SIG-M5 treated with dmso at 0.1 percent for 504 hours (cell line): ENCODE data around the gene UBXN11.

Experiments
- DNase-seq: peaks from one replicate; lab custom pipeline; 2025; ENCODE audit not compliant: unreplicated experiment; lab: John Stamatoyannopoulos, UW

The UBXN11 gene

DNA sequence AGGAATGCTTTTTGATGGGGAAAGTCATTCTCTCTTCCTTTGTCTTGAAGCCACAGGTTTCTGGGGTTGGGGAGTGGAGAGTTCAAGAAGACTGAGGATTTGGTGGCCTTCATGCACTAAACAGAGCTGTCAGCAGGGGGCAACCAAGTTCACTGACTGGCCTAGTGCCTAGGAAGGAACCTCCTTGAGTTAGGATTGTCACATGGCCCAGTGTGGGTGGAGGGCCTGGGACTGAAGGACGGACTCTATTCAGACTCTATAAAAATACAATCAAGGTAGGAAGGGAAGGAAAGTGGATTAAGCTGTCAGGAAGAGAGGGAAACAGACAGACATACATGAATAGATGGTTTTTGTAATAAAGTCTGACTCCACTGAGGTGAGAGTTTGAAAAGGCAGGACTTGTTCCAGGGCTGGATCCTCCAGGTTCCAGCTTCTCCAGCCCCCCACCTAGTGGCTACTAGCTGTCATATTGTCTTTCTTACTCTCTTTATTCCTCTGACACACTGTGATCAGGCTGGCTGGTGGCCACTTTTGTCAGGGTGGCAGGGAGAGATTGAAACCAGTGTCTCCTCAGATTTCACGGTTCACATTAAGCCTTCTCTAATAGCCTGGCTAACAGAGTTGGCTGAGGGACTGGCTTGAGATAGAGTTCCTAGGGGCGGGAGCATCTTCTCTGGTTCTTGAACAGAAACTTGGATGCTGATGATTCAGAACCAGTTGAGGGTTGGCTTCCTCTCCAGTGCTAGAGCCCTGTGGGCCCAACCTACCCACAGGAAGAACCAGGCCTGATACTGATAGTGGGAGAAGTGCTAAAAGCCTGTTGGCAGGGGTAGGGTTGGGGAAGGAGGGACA lies 30.6 kb downstream of the UBXN11 start:
- DNase-seq: peak; percentile 83

DNA sequence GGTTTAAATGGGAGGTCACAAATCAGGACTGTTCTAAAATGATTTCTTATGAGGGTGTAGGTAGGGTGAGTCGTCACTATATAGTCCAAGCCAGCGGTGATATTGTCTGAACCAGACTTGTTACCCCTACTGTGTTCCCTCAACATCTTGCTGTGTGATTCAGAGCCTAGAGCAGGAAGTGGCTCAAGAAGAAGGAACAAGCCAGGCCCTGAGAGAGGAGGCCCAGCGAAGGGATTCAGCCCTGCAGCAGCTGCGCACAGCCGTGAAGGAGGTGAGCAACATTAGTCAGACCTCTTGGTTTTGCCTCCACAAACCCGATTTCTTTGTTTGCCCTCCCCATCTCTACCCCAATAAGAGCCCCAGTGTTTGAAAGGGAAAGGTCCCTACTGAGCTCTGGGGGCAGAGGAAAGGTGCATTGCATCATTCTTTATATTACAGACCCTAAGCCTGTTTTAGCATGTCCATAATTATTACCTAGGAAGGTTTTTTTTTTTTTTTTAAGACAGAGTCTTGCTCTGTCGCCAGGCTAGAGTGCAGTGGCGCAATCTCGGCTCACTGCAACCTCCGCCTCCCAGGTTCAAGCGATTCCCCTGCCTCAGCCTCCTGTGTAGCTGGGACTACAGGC lies 31.5 kb downstream of the UBXN11 start:
- peak; percentile 91 for DNase-seq

DNA sequence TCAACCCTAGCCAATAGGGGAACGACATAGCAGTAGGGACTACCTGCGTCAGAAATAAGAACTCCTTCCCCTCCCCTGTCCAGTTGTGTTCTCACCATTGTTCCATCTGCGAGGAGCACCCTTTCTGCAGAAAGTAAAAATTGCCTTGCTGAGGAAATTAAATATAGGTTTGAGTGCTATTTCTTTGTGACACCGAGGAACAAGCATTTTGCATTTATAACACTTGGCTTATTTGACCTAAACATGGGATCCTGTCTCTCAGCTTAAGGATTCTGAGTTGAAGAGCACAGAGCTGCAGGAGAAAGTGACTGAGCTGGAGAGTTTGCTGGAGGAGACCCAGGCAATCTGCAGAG lies 37.3 kb downstream of the UBXN11 start:
- no peak for DNase-seq

DNA sequence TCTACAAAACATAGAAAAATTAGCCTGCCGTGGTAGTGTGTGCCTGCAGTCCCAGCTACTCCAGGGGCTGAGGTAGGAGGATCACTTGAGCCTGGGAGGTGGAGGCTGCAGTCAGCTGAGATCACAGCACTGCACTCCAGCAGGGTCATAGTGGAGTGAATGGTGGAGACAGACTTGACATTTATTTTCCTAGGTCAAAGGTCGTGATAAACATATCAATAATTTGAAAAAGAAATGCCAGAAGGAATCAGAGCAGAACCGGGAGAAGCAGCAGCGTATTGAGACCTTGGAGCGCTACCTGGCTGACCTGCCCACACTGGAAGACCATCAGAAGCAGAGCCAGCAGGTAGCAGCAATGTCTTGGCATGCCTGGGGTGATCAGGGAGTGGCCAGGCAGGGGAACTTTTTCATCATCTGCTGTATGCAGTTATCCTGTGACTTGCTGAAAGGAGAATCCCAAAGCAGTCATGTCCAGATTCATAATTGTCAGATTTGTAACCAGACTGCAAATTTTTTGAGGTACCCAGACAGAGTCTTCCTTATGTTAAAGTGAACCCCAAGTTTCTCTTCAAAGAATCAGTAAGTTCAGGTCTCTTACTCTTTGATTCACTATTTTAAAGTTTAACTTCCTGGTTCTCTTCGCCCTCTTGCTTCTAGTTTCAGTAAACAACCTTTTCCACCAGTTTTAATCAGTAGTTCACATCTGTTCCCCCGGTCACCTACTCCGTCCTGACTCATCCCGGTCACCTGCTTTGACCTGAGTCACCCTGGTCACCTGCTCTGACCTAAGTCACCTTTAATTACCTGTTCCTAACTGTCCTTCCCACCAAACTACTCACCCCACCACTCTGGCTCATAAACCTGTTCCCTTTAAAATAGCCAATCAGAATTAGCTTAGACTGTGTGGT lies 37.9 kb downstream of the UBXN11 start:
- DNase-seq: no peak

DNA sequence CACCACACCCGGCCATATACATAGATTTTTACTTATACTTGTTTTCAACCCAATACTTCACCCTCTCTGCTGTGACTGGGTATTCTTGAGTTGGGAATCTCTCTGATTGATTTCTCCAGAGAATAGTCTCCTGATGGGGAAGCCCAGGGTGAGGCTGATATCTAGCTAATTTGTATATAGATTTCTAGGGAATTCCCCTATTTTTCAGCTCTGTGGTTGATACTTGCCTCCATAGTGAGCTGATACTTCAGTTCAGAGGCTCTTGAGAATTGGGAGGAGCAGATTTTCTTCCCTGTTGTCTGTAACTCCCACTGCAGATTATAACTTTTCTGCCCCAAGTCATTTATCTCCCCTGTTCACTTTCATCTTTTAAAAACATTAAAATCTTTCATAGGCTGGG lies 41.0 kb downstream of the UBXN11 start:
- DNase-seq: no peak

DNA sequence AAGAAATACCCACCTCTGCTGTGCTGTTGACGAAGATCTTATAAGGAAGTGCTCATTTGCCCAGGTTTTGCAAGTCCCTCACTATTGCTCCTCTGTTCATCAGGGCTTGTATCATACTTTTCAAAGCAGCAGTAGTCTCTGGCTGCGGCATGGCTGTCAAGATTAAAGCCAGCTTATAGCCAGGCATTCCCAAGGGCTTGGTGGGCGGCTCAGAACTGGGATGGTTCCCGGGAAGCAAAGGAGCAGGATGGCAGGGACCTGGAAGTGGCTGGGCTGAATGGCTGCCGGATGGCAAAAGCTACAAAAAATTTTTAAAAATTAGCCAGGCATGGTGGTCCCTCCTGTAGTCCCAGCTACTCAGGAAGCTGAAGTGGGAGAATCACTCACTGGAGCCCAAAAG lies 43.2 kb downstream of the UBXN11 start:
- no peak for DNase-seq

DNA sequence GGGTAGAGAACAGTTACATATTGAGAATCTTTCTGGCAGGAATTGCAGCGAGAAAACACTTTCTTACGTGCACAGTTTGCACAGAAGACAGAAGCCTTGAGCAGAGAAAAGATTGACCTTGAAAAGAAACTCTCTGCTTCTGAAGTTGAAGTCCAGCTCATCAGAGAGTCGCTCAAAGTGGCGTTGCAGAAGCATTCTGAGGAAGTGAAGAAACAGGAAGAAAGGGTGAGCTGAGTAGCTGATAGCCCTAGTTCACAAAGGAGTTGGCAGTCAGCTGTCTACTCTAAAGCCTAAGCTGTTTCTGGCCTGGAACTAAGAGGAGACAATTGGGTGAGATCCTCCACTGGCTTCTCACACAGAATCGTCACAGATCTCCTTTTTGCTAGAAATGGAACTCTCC lies 46.9 kb downstream of the UBXN11 start:
- peak; percentile 78 for DNase-seq

DNA sequence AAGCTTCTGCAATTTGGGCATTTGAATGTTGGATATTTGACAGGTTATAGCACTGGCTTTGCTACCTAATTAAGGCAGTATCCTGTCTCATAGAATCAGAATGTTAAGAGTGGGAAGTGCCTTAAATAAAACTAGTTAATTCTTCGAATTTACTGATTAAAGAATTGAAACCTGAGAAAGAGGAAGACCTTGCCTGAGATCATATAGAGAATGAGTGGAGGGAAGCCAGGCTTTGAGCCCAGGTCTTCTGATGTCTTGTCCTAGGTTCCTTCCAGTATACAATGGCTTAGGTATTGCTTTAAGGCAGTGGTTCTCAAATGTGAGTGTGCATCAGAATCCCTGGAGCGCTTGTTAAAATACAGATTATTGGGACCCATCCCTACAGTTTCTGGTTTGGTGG lies 47.4 kb downstream of the UBXN11 start:
- no peak for DNase-seq

DNA sequence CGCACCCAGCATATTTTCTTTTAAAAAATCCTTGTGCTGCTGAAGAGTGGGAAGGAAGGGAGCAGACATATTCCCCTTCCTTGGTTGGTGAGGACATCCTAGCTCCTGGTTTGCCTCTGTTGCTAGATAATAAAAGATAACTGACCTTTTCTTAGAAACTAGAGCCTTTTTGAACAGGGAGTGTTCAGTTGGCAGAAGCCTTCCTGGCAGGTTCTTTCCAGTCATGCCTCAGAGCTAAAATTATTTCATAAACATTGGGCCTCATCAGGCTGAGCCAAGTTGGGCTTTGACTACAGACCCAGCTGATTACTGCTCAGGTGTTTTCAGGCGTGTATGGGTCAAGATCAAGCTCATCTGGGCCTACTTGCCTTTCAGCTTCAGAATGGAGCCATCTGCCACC lies 49.2 kb downstream of the UBXN11 start:
- DNase-seq: no peak

DNA sequence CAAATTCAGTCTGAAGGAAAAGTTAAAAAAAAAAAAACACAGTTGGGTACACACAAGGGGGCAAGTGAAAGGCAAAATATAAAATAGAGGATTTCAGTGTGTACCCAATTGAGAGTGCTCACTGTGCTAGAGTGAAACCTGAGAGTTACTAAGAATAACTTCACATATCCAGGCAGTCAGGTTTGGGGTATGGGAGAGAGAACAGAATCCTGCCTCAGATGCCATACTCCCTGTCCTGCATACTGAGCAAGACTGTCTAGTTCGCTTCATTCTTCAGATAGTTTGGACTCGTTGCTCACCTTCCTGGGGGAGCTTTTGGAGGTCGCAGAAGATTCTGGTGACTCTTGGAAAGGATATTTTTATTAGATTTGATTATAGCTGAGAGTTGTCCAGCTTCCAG lies 52.0 kb downstream of the UBXN11 start:
- no peak for DNase-seq

DNA sequence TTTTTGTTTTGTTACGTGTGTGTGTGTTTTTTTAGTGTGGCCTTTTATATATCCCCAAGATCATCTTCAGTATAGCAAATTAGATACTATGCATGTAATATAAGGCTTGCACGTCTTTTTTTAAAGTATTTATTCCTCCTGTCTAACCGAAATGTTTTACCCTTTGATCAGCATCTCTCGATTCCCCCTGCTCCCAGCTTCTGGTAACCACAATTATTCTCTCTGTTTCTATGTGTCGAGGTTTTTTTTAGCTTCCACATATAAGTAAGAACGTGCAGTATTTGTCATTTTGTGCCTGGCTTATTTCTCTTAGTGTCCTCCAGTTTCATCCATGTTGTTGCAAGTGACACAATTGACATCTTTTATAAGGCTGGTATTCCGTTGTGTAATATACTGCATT lies 53.7 kb downstream of the UBXN11 start:
- no peak for DNase-seq

DNA sequence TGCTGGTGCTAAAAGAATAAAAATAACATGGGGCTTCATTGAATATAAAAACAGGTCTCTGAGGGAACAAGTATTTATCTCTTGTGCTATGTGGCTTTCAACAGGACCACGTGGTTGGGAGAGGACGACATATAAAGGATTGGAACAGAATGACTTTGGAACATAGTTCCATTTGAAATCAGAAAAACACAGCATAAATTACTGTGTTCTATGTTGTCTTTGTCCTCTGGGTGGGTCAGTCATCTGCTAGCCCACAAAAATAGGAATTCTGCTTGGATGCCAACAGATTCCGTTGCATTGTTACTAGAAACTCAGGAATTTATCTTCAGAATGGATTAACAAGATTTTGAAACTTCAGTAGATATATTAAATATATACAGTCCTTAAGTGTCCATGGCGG lies 66.5 kb downstream of the UBXN11 start:
- DNase-seq: no peak

DNA sequence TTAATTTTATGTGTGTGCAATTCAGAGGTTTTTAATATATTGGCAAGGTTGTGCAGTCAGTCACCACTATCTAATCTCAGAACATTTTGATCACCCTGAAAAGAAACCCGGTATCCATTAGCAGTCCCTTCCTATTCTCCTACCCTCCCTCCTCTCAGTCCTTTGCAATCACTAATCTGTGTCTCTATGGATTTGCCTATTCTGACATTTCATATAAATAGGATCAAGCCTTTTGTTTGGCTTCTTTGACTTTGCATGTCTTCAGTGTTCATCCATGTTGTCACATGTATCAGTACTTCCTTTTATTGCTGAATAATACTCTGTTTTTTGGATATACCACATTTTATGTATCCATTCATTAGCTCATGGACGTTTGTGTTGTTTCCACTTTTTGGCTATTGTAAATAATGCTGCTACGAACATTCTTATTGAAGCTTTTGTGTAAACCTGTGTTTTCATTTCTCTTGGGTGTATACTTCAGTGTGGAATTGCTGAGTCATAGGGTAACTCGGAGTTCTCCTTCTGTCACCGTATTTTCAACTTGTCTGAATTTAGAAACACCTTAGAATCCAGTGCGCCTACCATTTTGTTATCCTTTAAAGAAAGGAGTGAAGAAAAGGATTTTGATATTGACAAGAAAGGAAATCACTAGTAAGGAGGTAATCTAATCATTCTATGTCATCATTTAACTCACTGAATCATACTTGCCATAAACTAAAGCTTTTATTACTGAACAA lies 69.0 kb downstream of the UBXN11 start:
- peak; percentile 52 for DNase-seq

DNA sequence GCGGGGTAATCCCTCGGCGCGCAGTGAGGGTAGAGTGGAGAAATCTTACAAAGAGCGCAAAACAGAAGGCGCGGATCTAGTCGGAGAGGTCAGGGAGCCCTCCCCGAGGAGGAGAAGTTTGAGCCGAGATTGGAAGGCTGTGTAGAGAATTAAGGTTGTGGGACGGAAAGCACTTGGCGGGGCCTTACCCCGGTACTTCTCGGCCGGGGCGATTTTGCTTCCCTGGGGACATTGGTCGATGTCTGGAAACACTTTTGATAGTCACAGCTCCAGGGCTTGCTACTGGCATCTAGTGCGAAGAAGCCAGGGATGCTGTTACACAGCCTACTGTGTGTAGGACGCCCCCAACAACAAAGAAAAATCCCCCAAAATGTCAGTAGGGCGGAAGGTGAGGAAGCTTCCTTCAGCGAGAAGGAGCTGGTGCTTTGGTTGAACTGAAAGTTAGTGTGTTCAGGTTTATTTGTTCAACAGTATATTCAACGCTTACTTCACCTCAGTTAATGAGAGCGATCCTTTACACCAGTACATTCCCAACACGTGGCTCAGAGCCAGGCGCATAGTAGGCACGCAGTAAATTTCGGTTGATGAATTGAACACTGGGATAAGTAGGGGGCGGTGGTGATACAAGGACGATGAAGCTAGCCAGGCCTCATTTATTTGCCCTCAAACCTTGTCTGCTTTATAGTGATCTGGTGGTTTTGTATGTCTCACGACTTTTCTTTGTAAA lies 71.6 kb downstream of the UBXN11 start:
- DNase-seq: peak; percentile 17

DNA sequence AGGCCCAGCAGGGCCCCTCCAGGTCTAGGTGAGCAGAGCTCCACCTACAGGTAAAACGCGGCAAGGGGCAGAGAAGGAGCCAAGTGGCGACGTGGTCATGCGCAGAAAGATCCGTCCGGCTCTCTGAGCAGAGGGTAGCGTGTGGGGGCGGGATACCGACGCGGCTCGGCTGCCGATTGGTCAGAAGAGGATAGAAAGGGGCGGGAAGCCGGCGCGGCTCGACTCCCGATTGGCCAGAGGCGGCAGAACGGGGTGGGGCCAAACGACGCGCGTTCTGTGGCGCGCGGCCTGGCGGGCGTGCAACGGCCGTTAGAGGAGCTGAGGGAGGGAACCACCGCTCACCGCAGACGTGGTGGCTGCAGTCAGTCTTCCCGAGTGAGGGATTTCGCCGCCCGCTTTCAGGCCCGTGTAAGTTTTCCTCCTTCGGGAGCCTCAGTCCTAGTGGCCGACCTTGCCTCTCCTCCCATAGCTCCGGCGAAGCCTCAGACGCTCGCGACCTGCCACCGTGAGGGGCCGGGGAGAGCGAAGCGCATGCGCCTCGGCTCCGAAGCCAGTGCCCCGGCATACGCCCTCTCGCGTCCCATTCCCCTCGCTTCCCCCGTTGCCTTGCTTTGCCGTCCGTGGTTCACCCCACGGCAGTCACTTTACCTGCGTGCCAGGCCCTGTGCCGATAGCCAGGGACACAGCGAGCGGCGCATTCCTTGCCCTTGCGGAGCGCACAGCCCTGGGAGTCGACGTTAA lies 72.4 kb downstream of the UBXN11 start, which contains the start of gene CEP85:
TSS of gene CEP85 (plus strand) at position 298 of the 741 bp plus-strand sequence. CDS start 5,584 bp downstream, outside the sequence.
- peak; percentile 95 for DNase-seq
